GM12874 (cell line): Measurements from ENCODE around the gene LRRTM3.

Source experiments
- CTCF ChIP-seq: IDR thresholded peaks from 2 replicates; pipeline ENCODE4 v1.5.1; 2011; ENCODE audit warnings: low read depth, mild to moderate bottlenecking, control low read depth, low read length, moderate library complexity; ENCODE audit not compliant: insufficient read depth

Gene LRRTM3

GRCh38 chr10:66888237-66888636, 37.6 kb upstream of the LRRTM3 start:
- no peak for TF ChIP-seq CTCF

GRCh38 chr10:66892871-66893270, 33.0 kb upstream of the LRRTM3 start:
- TF ChIP-seq CTCF: no peak

GRCh38 chr10:66910671-66911070, 15.2 kb upstream of the LRRTM3 start:
- no peak for TF ChIP-seq CTCF

GRCh38 chr10:66916030-66916429, 9.8 kb upstream of the LRRTM3 start:
- TF ChIP-seq CTCF: no peak

GRCh38 chr10:66917104-66917503, 8.7 kb upstream of the LRRTM3 start:
- no peak for TF ChIP-seq CTCF

- TF ChIP-seq CTCF: no peak
Measured at GRCh38 chr10:66919248-66919647, 6.6 kb upstream of the LRRTM3 start.

- TF ChIP-seq CTCF: no peak
Measured at GRCh38 chr10:66924674-66925345, 1.0 kb upstream of the LRRTM3 start.
